T-helper 1 cell (primary cell): ENCODE measurements around the gene ANKMY2.
"Not testable (repeated sequence)": the region's sequence is repeated elsewhere in the genome, so short reads cannot be mapped to it uniquely, and the experiment has no call there.

Experiments
- DNase-seq, 5 donors: peaks; one replicate each; pipeline ENCODE4 v3.0.0-alpha.2; 2012 to 2020
- total RNA-seq, 4 donors: gene quantifications; one replicate each; lab custom pipeline; 2026; lab: John Stamatoyannopoulos, UW

The ANKMY2 gene
- 10.4 to 16.6 (median 12.8) reads per million in 4 donors for total RNA-seq

DNA sequence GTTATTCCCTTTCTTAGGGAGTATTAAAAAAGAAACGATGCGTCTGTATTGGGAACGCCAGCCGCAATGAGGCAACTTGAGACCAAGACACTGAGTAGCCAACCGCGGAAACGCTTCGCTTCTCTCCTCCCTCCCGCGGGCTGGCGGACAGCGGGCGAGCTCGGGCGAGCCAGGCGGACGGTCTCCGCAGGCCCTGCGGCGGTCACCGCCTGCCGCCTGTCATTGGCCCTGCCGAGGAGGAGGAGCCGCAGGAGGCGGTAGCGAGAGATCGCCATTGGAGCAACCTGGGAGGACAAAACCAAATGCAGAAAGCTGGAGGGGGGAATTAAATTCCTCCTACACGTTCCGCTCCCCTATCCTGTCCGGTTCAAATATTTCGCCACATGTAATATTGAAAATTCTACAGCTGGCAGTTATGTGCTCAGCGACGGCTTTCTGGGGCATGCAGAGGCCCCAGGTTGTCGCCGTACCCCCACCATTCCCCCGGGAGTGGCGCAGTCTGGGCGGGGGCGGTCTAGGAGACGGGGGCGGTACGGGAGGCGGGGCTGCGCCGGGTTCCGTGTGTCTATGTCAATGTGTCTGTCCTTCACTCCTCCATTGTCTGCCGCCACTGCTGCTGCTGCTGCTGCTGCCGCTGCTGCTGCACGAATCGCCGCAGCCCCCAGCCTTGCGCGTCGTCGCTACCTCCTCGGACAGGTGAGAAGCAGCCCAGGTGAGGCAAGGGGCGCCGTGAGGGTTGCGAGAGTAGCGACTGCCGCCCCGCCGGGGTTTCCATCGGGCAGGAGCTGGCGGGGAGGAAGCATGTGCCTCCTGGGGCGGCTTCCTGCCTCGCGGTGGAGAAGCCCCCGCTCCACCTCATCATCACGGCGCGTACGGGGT, at the start of gene ANKMY2, which contains the start of gene BZW2:
TSS of gene ANKMY2 (minus strand) at position 162 of the 879 bp plus-strand sequence. CDS start 181 bp downstream, outside the sequence.
TSS of gene BZW2 (plus strand) at position 589 of the 879 bp plus-strand sequence. CDS start 19,263 bp downstream, outside the sequence.
- DNase-seq: peak; percentile 83 to 97 (median 89)

DNA sequence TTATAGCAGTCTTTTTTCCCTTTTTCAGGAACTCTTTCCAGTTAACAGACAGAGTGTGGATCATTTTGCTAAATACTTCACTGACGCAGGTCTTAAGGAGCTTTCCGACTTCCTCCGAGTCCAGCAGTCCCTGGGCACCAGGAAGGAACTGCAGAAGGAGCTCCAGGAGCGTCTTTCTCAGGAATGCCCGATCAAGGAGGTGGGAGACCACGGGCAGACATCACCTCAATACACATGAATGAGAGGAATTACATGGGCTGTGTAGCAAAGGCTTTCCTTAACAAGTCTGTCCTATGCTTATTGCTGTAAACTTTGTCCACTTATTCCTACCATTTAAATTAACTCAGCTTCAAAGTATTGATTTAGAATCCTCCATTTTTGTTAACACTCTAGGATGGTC, 49.3 kb upstream of the ANKMY2 start:
- DNase-seq: no peak

DNA sequence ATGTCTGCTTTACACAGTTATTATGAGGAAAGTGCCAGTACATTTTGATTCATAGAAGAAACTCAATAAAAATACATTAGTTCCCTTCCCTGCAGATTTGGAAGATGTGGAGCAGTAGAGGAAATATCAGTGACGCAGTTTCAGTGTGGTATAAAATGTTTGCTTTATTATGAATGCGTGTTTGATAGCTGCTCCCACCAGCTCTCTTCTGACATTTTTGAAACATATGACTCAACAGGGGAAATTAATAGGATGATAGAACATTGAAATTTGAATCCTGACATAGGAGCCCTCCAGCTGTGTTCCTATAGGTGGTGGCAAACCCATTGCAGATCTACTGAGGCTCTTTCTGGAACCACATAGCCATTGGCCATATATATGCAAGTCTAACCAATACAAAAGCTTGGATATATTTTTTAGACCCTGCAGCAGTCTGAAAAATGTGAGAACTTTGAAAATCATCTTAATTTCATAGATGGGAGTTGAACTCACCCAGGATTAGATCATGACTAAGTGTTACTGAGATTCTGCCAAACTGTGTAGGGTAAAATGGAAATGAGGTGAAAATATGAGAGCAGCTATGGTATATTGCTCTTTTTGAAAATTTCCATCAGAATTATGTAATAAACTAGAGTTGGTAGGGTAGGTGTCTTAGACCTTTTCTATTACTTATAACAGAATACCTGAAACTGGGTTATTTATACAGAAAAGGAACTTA, 48.2 kb upstream of the ANKMY2 start:
- DNase-seq: no peak

DNA sequence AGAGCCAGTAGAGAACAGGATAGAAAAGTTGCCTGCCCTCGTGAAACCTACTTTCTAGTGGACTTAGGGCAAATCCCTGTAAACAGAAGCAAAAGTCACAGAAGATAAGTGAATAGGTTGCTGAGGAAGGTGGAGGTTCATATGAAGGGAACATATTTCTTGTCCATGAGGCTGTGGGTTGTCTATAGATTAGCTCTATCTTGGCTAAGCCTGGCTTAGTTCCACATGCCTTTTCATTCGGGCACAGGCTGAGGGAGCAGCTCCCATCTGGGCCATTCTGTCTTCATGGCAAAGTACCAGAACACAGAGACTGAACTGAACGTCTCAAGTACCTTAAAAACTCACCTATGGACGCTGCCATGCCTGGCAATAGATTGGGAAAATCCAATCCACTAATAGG, 45.7 kb upstream of the ANKMY2 start:
- DNase-seq: no peak

DNA sequence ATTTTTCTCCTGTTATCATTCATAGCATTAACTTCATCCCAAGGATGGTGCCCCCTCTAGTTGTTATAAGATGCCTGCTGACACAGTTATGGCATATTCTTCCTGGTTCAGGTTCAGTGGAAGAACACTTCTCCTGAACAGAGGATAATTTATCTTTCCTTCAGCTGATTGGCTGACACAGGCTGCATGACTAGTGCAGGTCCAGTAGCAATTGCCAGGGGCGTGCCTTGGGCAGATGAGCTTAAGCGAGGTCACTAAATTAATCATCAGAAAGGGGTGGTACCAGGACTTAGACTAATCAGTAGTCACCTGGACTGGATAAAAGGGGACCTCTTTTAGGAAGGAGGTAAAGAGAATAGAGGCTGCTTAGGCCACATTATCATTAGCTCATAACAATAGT, 42.7 kb upstream of the ANKMY2 start:
- DNase-seq: no peak

DNA sequence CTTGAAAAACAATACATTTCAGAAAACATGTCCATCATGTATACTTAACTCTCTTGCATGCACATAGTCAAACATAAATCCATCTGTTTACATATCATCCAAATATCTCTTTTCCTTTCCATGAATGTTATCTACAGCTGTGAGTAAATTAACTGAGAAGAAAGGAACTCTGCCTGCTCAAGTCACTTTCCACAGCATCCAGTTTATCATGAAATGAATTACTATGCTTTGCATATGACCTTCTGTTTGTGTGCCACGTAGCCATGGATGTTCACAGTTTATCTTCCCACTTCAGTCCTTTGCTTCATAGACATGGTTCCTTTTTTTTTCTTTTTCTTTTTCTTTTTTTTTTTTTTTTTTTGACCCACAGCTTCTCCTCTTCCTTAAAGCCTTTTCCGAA, 40.0 kb upstream of the ANKMY2 start:
- DNase-seq: no peak

DNA sequence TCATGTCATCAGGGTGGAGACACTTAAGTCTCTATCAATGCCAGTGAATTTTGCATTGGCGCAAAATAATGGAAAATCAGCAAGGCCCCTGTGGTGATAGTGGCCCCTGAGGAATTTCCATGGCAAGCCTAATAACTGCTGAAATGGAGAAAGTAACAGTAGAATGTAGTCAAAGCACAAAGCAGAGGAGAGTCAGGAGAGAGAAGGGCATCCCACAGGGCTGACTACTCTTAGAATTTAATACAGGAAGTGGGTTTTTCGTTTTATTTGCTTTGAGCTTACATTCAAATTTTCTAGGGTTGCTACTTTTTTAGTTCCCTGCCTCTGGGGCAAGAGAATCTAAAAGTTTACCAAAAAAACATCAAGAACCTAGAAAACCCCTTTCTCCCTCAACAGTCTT, 39.4 kb upstream of the ANKMY2 start:
- DNase-seq: no peak

DNA sequence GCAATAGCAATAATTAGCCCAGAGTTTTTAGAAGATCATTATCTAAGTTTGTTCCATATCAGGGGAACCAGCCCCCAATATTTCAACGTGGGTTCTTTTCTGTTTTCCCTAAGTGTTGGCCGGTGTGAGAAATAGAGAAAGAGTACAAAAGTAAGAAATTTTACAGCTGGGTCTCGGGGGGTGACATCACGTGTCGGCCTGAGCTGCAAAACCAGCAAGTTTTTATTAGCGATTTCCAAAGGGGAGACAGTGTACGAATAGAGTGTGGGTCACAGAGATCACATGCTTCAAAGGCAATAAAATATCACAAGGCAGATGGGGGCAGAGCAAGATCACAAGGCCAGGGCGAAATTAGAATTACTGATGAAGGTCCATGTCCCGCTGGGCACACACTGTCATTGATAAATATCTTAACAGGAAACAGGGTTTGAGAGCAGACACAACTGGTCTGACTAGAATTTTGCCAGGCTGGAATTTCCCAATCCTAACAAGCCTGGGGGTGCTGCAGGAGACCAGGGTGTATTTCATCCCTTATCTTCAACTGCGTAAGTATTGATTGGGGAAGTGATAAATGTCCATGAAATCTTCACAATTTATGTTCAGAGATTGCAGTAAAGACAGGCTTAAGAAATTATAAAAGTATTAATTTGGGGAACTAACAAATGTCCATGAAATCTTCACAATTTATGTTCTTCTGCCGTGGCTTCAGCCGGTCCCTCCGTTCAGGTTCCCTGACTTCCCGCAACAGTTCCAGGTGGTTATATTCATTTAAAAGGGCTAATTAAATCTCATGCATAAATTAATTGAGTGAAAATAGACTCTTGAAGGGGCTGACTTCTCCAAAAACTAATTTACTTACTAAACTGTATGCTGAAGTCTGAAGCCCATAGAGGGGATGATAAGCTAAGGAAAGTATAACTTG, 33.4 kb upstream of the ANKMY2 start:
- not testable (repeated sequence) for DNase-seq

DNA sequence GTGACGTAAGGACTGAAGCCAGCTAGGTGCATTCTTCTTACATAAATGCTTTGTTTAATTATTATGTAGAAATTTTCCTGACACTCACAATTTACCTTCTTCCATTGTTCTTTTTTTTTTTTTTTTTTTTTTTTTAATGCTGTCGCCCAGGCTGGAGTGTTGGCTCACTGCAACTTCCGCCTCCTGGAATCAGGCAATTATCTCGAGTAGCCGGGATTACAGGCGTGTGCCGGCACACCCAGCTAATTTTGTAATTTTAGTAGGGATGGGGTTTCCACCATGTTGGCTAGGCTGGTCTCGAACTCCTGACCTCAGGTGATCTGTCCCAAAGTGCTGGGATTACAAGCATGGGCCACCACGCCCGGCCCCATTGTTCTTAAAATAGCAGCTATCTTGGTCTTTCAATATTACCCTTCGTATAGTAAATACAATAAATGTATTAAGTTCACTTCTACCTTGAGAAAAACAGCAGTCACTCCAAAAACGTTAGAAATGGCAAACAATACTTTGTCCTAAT, 32.5 kb upstream of the ANKMY2 start:
- DNase-seq: no peak

DNA sequence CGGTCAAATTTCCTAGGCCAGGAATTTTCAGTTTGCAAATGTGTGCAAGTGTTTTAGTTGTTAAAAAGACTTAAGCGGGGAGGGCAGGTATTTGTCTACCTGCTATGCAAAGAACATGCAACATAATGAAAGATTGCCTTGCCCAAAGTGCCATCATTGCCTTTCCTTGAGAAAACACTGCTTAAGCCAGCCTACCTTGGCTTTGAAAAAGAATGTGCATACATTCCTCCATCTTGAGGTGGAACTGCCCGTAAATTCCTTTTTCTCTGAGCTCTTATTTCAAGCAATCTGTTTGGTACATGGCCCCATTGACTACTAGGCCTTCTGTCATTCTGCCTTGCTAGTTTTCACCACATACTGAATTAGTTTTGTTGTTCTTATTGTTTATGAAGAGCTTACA, 29.7 kb upstream of the ANKMY2 start:
- DNase-seq: no peak

DNA sequence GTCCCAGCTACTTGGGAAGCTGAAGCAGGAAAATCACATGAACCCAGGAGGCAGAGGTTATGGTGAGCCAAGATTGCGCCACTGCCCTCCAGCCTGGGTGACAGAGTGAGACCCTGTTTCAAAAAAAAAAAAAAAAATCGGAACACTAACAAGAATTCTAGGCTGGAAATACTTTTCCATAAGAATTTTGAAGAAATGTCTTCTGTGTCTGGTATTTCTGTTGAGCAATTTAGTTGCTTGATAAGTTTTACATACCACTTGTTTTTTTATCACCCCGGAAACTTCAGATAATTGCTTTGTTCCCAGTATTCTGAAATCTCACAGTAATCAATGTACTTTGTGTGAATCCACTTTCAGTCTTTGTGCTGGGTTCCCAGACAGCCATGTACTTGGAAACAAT, 26.3 kb upstream of the ANKMY2 start:
- no peak for DNase-seq

DNA sequence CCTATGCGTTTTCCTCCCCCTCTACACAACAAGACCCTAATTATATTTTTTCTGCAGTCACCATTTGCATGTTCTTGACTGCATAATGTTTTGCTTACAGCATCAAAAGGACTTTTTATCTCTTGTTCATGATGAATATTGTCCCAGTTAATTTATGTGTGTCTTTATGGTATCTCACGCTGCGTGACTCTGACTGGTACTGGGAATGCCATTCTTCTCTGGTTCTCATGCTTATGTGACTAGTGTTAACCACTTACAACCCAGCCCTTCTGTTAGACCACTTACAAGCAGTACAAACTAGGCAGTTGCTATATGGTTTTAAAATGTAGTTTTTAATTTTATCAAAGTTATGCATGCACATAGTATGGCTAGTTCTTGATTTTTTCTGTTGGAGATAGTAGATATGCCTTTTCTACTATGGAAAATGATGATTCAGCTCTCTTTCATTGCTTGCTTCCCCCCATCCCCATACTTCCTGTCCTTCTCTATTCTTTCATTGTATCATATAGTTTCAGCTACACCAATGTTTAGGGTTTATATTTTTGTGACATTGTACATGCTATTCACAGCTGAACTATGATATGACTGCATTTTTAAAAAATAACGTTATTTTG, 25.3 kb upstream of the ANKMY2 start:
- no peak for DNase-seq

DNA sequence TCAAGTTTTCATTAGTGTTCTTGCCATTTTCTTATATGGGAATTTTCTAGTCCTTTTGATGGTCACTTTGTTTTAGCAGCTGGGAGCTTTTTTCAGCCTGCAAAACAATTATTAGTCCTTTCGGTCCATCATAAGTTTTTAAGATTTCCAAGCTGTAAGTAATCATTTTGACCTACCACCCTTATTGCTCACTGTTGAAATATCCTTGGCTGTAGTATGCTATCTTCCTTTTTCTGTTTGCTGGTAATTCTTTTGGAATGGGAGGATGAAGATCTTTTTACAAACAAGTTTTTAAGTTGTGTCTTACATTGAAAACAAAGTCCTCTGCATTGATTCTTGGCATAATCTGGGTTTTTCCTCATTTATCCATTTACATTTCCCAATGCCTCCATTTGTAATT, 24.5 kb upstream of the ANKMY2 start:
- no peak for DNase-seq

DNA sequence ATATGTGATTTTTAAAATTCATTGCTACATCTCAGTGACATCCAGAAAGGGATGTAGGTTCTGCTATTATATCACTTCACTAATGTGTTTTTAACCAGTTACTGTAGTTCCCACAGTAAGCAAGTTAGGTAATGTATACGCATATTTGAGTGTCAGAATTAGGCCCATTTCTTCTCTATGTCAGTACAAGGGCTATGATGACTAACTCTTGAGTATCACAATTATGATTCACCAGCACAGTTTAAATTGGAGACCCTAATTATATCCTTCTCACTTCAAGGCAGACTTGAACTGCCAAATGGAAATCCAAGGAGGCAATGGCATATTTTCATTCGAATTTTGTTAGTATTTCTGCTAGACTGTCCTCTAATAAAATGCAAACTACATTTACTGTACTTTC, 24.0 kb upstream of the ANKMY2 start:
- DNase-seq: no peak

DNA sequence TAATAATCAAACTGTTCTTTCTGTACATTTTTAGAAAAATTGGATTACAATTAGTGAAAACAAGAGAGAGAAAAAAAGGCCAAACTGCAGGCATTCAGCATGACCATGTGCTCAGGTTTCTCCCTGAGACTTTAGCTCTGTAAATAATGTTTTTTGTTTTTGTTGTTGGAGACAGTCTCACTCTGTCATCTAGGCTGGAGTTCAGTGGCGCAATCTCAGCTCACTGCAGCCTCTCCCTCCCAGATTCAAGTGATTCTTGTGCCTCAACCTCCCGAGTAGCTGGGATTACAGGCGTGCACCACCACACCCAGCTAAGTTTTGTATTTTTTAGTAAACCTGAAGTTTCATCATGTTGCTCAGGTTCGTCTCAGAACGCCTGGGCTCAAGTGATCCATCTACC, 23.4 kb upstream of the ANKMY2 start:
- DNase-seq: no peak

DNA sequence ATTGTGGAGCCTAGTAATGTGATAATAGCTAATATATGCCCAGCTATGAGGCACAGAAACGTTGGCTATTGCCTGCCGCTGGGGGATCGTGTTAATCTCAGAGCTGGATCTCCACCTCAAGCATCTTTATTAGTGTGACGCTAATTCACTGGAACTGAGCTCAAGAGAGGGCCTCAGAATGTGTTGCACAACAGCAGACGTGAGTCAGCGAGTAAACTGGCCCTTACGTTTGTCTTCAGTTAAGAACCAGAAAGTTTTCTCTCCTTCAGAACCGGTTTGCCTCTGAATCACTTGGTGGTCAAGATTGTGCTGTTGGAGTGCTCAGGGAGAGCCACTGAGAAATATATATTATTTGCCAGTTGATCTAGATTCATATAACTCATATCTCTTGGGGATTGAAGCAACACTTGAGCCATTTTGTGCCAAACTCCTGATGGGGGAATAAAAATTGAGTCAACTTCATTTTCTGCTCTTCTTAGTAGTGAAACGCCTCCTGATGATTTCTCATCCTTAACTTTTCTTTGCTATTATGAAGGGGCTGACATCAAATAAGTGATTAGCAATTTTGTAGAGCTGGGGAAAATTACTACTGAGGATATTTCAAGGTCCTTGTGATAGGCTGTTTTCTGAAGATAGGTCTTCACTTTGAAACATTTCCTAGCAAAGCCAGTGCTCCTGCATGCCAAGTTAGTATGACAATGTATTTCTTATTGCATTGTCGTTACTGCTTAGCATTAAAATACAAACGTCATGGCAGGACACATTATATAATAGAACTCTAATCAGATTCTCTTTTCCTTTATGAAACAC, 22.7 kb upstream of the ANKMY2 start:
- no peak for DNase-seq

DNA sequence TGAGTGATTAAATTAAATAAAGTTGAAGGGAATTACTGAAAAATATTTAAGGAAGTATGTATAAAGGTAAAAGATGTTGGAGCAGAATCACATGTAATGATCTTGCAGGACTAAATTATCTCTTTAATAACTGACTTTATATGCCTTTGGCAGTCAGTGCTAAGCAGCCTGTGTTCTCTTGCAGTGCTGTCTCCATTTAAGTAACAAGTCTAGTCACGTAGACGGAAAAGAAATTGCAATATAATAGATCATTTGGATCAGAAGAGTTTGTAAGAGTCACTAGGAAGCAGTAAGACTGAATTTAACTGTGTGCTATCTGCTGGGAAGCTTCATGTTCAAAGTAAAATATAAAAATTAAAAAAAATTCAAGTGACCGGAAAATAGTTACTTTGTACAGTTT, 21.8 kb upstream of the ANKMY2 start:
- DNase-seq: no peak

DNA sequence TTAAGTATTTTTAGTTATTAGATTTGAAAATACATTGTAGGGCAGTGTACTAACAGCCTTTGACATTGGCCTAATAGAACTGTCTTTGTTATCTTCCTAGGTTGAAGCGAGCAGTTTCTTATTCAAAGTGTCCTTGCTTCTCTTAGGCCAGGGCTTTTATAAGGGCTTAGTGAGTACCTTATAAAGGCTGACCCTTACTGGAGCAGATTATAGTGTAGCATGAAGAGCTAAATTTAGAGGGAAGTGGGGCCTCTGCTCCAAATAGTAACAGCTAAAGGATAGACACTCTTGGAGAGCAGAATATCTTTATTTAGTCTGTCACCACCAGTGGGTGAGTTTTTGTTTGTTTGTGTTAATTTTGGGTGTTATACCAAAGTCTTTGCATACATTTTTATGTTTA, 16.4 kb upstream of the ANKMY2 start:
- DNase-seq: no peak

DNA sequence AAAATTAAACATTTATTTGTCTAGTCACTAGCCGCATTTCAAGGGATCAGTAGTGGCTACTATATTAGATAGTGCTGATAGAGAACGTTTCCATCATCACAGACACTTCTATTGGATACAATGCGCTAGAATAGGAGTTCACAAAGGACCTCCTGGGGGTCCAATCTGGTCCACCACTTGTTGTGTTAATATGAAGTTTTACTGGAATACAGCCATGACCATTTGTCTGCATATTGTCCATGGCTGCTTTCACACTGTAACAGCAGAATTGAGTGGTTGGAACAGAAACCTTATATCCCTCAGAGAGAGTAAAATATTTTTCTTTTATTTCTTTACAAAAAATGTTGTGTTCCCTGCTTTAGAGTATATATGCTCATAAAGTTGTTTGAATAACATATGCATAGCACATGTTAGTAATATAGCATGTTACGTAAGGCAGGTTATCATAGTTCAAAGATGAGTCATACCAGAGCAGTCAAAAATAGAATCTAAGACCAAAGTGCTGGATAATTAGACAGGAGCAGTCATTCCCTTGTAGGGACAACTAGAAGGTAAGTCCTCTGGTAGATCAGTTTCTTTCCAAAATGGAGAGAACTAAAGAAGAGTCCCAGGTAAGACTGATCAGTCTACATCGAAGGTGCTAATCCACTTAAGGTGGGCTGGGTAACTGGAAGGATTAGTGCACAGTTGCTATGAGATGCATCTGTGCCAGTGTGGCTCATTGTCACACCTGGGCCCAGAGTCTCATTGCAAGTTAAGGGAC, 15.3 kb upstream of the ANKMY2 start:
- peak in 1 of 5 donors; percentile 15 for DNase-seq

DNA sequence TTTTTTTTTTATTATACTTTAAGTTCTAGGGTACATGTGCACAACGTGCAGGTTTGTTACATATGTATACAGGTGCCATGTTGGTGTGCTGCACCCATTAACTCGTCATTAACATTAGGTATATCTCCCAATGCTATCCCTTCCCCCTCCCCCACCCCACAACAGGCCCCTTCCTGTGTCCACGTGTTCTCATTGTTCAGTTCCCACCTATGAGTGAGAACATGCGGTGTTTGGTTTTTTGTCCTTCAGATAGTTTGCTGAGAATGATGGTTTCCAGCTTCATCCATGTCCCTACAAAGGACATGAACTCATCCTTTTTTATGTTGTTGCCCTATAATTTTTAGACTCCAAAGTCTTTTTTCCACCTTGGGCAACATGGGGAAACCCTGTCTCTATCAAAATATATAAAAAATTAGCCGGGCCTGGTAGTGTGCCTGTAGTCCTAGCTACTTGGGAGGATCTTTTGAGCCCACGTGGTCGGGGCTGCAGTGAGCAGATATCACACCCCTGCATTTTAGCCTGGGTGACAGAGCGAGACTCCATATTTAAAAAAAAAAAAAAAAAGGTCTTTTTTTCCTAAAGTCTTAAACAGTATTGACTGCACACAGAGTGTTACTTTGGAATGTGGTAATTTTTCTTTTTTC, 14.4 kb upstream of the ANKMY2 start:
- DNase-seq: not testable (repeated sequence)
